SH-SY5Y (cell line): ENCODE measurements around the gene LPIN3.

ENCODE experiments used
- GATA2 ChIP-seq: IDR thresholded peaks from 2 replicates; pipeline ENCODE4 v1.6.1; 2011; ENCODE audit warnings: mild to moderate bottlenecking, low read depth, low read length
- GATA3 ChIP-seq: IDR thresholded peaks from 2 replicates; pipeline ENCODE4 v1.6.1; 2011; ENCODE audit warnings: low read depth, mild to moderate bottlenecking, low read length, moderate library complexity

- TF ChIP-seq GATA2: no peak
- TF ChIP-seq GATA3: no peak
Measured at GRCh38 chr20:41403604-41404003, 63.0 kb downstream of the LPIN3 start.
